OCI-LY1 (cell line): ENCODE data around the gene CD200.

Experiments used
- CTCF ChIP-seq: fragments of 200-600 bp; sonication (generic), shearing (Covaris generic); IDR thresholded peaks from 2 replicates; pipeline ENCODE4 v1.5.1; 2017; ENCODE audit warnings: mild to moderate bottlenecking, antibody characterized with exemption, low read length, moderate library complexity, mixed read lengths
- EZH2 ChIP-seq: fragments of 200-600 bp; sonication (generic), shearing (Covaris generic); IDR thresholded peaks from 2 replicates; pipeline ENCODE4 v1.8.0; 2017; ENCODE audit warnings: borderline replicate concordance, mixed run types, mild to moderate bottlenecking, antibody characterized with exemption, low read length, moderate library complexity, mixed read lengths

- TF ChIP-seq CTCF (no peak), EZH2 (no peak)
Measured at GRCh38 chr3:112302150-112302830, 30.7 kb upstream of the CD200 start.
